ENCODE measurements around the gene TAF1. TPM values are rescaled to one million over a fixed set of nuclear protein-coding genes. Genes with fewer than 3 reads are reported as not detected.
A peak's percentile ranks its signal among the peaks of the same experiment; 100 is the strongest.
"Not testable (repeated sequence)": the region's sequence is repeated elsewhere in the genome, so short reads cannot be mapped to it uniquely, and the experiment has no call there.

The TAF1 gene
- total RNA-seq, 2 donors from 2014 or later = 38.1 to 43.1 TPM

- not testable (repeated sequence) for H3K9me3 Mint-ChIP-seq; H3K27ac Mint-ChIP-seq; ATAC-seq; DNase-seq (ENCODE audit: low spot score in 2 of 2)
- peaks cover 13 to 27% of the 10 kb centered on the region in 2 donors for H3K36me3 Mint-ChIP-seq
These were observed 25.6 kb downstream of the TAF1 start for GRCh38 chrX:71391725-71392124.

GRCh38 chrX:71393919-71394318 is 27.8 kb downstream of the TAF1 start:
- peaks cover 13 to 28% of the 10 kb centered on the region in 2 donors for H3K36me3 Mint-ChIP-seq
- DNase-seq (ENCODE audit: low spot score in 2 of 2) (no peak), ATAC-seq (no peak)
- no peak overlapping the region for H3K27ac Mint-ChIP-seq
- no peaks in the 10 kb centered on the region for H3K9me3 Mint-ChIP-seq

- ATAC-seq (no peak), DNase-seq (ENCODE audit: low spot score in 2 of 2) (no peak)
- peaks cover 13 to 18% of the 10 kb centered on the region in 2 donors for H3K36me3 Mint-ChIP-seq
- no peaks in the 10 kb centered on the region for H3K9me3 Mint-ChIP-seq
- H3K27ac Mint-ChIP-seq = no peak overlapping the region
These were observed 30.4 kb downstream of the TAF1 start for GRCh38 chrX:71396576-71396975.

GRCh38 chrX:71400710-71401109 is 34.6 kb downstream of the TAF1 start:
- ATAC-seq (peak in 1 of 2 donors; percentile 64), DNase-seq (ENCODE audit: low spot score in 2 of 2) (no peak)
- H3K27ac Mint-ChIP-seq = no peak overlapping the region
- H3K9me3 Mint-ChIP-seq = no peaks in the 10 kb centered on the region
- H3K36me3 Mint-ChIP-seq = peaks cover 0 to 7% of the 10 kb centered on the region in 2 donors

GRCh38 chrX:71416260-71416659 is 50.1 kb downstream of the TAF1 start:
- H3K27ac Mint-ChIP-seq; DNase-seq (ENCODE audit: low spot score in 2 of 2); ATAC-seq; H3K9me3 Mint-ChIP-seq; H3K36me3 Mint-ChIP-seq: not testable (repeated sequence)

GRCh38 chrX:71420686-71421085 is 54.5 kb downstream of the TAF1 start:
- no peaks in the 10 kb centered on the region for H3K9me3 Mint-ChIP-seq
- no peak overlapping the region for H3K27ac Mint-ChIP-seq
- ATAC-seq (no peak), DNase-seq (ENCODE audit: low spot score in 2 of 2) (no peak)
- H3K36me3 Mint-ChIP-seq = no peaks in the 10 kb centered on the region

GRCh38 chrX:71432733-71433132 is 66.6 kb downstream of the TAF1 start:
- no peak for ATAC-seq
- H3K27ac Mint-ChIP-seq = no peak overlapping the region
- H3K9me3 Mint-ChIP-seq = no peaks in the 10 kb centered on the region
- no peaks in the 10 kb centered on the region for H3K36me3 Mint-ChIP-seq
- DNase-seq (ENCODE audit: low spot score in 2 of 2) = no peak

- Mint-ChIP-seq H3K36me3 (peaks cover 0 to 6% of the 10 kb centered on the region in 2 donors), H3K27ac (no peak overlapping the region)
- DNase-seq (ENCODE audit: low spot score in 2 of 2) = no peak
These were observed 72.6 kb downstream of the TAF1 start for GRCh38 chrX:71438750-71439149.

GRCh38 chrX:71439420-71439819 is 73.3 kb downstream of the TAF1 start:
- no peak for ATAC-seq
- no peaks in the 10 kb centered on the region for H3K9me3 Mint-ChIP-seq
- H3K27ac Mint-ChIP-seq = no peak overlapping the region
- H3K36me3 Mint-ChIP-seq = peaks cover 0 to 6% of the 10 kb centered on the region in 2 donors
- DNase-seq (ENCODE audit: low spot score in 2 of 2) = no peak

More at GRCh38 chrX:71438750-71439149, 72.6 kb downstream of the TAF1 start:
- no peaks in the 10 kb centered on the region for H3K9me3 Mint-ChIP-seq
- no peak for ATAC-seq

- Mint-ChIP-seq H3K9me3 (no peaks in the 10 kb centered on the region), H3K36me3 (peaks cover 0 to 6% of the 10 kb centered on the region in 2 donors), H3K27ac (no peak overlapping the region)
- DNase-seq (ENCODE audit: low spot score in 2 of 2) (no peak), ATAC-seq (no peak)
These were observed 73.7 kb downstream of the TAF1 start for GRCh38 chrX:71439896-71440295.

GRCh38 chrX:71440401-71440800 is 74.2 kb downstream of the TAF1 start:
- ATAC-seq (no peak), DNase-seq (ENCODE audit: low spot score in 2 of 2) (no peak)
- H3K36me3 Mint-ChIP-seq = peaks cover 0 to 6% of the 10 kb centered on the region in 2 donors
- H3K9me3 Mint-ChIP-seq = no peaks in the 10 kb centered on the region
- no peak overlapping the region for H3K27ac Mint-ChIP-seq

- DNase-seq (ENCODE audit: low spot score in 2 of 2); H3K36me3 Mint-ChIP-seq; H3K9me3 Mint-ChIP-seq; ATAC-seq; H3K27ac Mint-ChIP-seq: not testable (repeated sequence)
These were observed 75.7 kb downstream of the TAF1 start for GRCh38 chrX:71441809-71442208.

- no peaks in the 10 kb centered on the region for H3K36me3 Mint-ChIP-seq
- ATAC-seq (no peak), DNase-seq (ENCODE audit: low spot score in 2 of 2) (no peak)
- peak overlapping the region in 1 of 2 donors; percentile 16 for H3K27ac Mint-ChIP-seq
- H3K9me3 Mint-ChIP-seq = no peaks in the 10 kb centered on the region
These were observed 84.4 kb downstream of the TAF1 start for GRCh38 chrX:71450433-71451106.

- H3K27ac Mint-ChIP-seq; H3K9me3 Mint-ChIP-seq; DNase-seq (ENCODE audit: low spot score in 2 of 2); H3K36me3 Mint-ChIP-seq; ATAC-seq: not testable (repeated sequence)
These were observed 85.4 kb downstream of the TAF1 start for GRCh38 chrX:71451518-71451917.

GRCh38 chrX:71453056-71453455 is 86.9 kb downstream of the TAF1 start:
- Mint-ChIP-seq H3K36me3 (peaks cover 0 to 5% of the 10 kb centered on the region in 2 donors), H3K9me3 (no peaks in the 10 kb centered on the region), H3K27ac (no peak overlapping the region)
- DNase-seq (ENCODE audit: low spot score in 2 of 2) (no peak), ATAC-seq (no peak)

GRCh38 chrX:71454222-71454621 is 88.1 kb downstream of the TAF1 start:
- Mint-ChIP-seq H3K27ac (peak overlapping the region in 1 of 2 donors; percentile 1), H3K36me3 (peaks cover 0 to 5% of the 10 kb centered on the region in 2 donors), H3K9me3 (no peaks in the 10 kb centered on the region)
- no peak for ATAC-seq
- no peak for DNase-seq (ENCODE audit: low spot score in 2 of 2)

- H3K27ac Mint-ChIP-seq = no peak overlapping the region
- DNase-seq (ENCODE audit: low spot score in 2 of 2) (no peak), ATAC-seq (no peak)
- no peaks in the 10 kb centered on the region for H3K9me3 Mint-ChIP-seq
- H3K36me3 Mint-ChIP-seq = peaks cover 5 to 22% of the 10 kb centered on the region in 2 donors
These were observed 92.7 kb downstream of the TAF1 start for GRCh38 chrX:71458866-71459265.

- ATAC-seq = no peak
- peaks cover 0 to 20% of the 10 kb centered on the region in 2 donors for H3K36me3 Mint-ChIP-seq
- DNase-seq (ENCODE audit: low spot score in 2 of 2) = no peak
- no peak overlapping the region for H3K27ac Mint-ChIP-seq
- H3K9me3 Mint-ChIP-seq = no peaks in the 10 kb centered on the region
These were observed 98.8 kb downstream of the TAF1 start for GRCh38 chrX:71464968-71465367.

All from activated naive CD4-positive, alpha-beta T cell treated with anti-CD3 and anti-CD28 coated beads, Interleukin-2, amount 50 U/mL, for 72 hours (primary cell).